ENCODE measurements around the gene GJC3.
"Not testable (repeated sequence)": the region's sequence is repeated elsewhere in the genome, so short reads cannot be mapped to it uniquely, and the experiment has no call there.

GJC3 gene

DNA sequence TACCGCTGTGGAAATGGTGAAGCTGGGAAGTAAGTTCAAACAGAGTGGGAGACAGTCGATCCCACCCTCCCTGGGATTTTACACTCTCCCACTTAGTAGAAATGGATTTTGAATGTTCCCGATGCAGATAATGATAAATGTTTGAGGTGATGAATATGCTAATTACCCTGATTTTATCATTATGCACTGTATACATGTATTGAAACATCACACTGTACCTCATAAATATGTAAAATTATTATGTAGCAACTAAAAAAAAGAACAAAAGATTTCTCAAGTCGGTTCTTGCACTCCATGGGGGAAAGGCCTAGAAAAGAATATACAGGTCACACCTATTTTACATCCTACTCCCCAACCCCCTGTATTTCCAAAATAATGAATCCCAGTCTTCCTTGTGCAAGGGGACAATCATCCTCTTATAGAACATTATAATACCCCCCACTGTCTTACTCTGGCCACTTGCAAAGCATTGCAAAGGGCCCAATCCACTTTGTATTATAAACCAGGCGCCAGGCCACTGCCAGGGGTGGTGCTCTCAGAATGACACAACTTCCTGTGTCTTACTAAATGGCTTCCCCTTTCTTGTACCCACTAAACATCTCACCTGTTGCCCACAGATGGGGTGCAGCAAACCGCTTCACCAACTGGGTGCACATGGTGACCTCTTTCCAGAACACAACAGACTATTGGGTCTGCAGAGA, 31.9 kb downstream of the GJC3 start:
- TF ChIP-seq EZH2 (IDR thresholded peaks at IDR 0.05) (no peak), FOXP2 (optimal IDR thresholded peaks at IDR 0.05; ENCODE audit: control extremely low read depth, extremely low read length, insufficient read depth) (no peak), POLR2AphosphoS5 (IDR thresholded peaks at IDR 0.05; ENCODE audit: borderline replicate concordance, low read depth, low read length) (no peak)
- Histone ChIP-seq H3K27ac (no peak overlapping the region), H3K9ac (ENCODE audit: insufficient read length) (no peak overlapping the region), H3K9me3 (ENCODE audit: low read depth, low read length) (no peaks in the 10 kb centered on the region), H3K36me3 (ENCODE audit: insufficient read depth, low read length) (peaks cover 21% of the 10 kb centered on the region), H3K4me3 (no peak overlapping the region)
- DNase-seq (ENCODE audit: low read depth, low spot score) = no peak

- no peak overlapping the region for H3K9ac ChIP-seq (ENCODE audit: insufficient read length)
- H3K9me3 ChIP-seq (ENCODE audit: low read depth, low read length) = no peaks in the 10 kb centered on the region
- no peak overlapping the region for H3K27ac ChIP-seq
- no peak overlapping the region for H3K4me3 ChIP-seq
- no peak for TF ChIP-seq FOXP2 (optimal IDR thresholded peaks at IDR 0.05; ENCODE audit: control extremely low read depth, extremely low read length, insufficient read depth)
- DNase-seq (ENCODE audit: low read depth, low spot score) = no peak
- no peaks in the 10 kb centered on the region for H3K36me3 ChIP-seq (ENCODE audit: insufficient read depth, low read length)
These were observed 34.7 kb downstream of the GJC3 start for GRCh38 chr7:99894738-99895137.

DNA sequence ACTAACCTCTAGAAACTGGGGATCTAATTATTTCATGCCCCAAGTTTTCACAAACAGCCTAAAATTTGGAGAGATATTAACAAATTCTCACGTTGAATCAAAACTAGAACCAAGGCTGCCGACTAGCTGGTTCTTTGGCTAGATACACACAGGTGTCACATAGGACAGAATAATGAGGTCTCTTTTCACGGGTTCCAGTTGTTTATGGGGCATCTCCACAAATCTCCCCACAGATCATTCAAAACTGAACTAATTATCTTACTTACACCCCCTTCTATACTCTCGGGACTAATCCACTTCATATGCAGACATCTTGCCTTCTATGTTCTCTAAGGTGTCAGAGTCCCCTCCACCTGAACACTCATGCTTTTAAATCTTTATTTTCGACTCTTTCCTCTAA, 36.1 kb downstream of the GJC3 start:
- no peak for DNase-seq (ENCODE audit: low read depth, low spot score)
- H3K36me3 ChIP-seq (ENCODE audit: insufficient read depth, low read length) = no peaks in the 10 kb centered on the region
- H3K27ac ChIP-seq = no peak overlapping the region
- no peaks in the 10 kb centered on the region for H3K9me3 ChIP-seq (ENCODE audit: low read depth, low read length)
- no peak overlapping the region for H3K4me3 ChIP-seq
- H3K9ac ChIP-seq (ENCODE audit: insufficient read length) = no peak overlapping the region
- no peak for TF ChIP-seq EZH2 (IDR thresholded peaks at IDR 0.05)

GRCh38 chr7:99890348-99890747, 39.1 kb downstream of the GJC3 start:
- not testable (repeated sequence) for H3K27ac ChIP-seq; H3K9ac ChIP-seq (ENCODE audit: insufficient read length); DNase-seq (ENCODE audit: low read depth, low spot score); H3K9me3 ChIP-seq (ENCODE audit: low read depth, low read length); H3K4me3 ChIP-seq; H3K36me3 ChIP-seq (ENCODE audit: insufficient read depth, low read length)

DNA sequence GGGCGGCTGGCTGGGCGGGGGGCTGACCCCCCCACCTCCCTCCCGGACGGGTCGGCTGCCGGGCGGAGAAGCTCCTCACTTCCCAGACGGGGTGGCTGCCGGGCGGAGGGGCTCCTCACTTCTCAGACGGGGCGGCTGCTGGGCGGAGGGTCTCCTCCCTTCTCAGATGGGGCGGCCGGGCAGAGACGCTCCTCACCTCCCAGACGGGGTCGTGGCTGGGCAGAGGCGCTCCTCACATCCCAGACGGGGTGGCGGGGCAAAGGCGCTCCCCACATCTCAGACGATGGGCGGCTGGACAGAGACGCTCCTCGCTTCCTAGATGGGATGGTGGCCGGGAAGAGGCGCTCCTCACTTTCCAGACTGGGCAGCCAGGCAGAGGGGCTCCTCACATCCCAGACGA, 41.1 kb downstream of the GJC3 start:
- not testable (repeated sequence) for H3K36me3 ChIP-seq (ENCODE audit: insufficient read depth, low read length); H3K27ac ChIP-seq; DNase-seq (ENCODE audit: low read depth, low spot score); H3K9me3 ChIP-seq (ENCODE audit: low read depth, low read length); H3K9ac ChIP-seq (ENCODE audit: insufficient read length); H3K4me3 ChIP-seq

GRCh38 chr7:99881370-99881769, 48.0 kb downstream of the GJC3 start:
- Histone ChIP-seq H3K4me3 (no peak overlapping the region), H3K9ac (ENCODE audit: insufficient read length) (no peak overlapping the region), H3K27ac (no peak overlapping the region), H3K9me3 (ENCODE audit: low read depth, low read length) (no peaks in the 10 kb centered on the region), H3K36me3 (ENCODE audit: insufficient read depth, low read length) (no peaks in the 10 kb centered on the region)
- no peak for DNase-seq (ENCODE audit: low read depth, low spot score)
- no peak for TF ChIP-seq EZH2 (IDR thresholded peaks at IDR 0.05)
- TF ChIP-seq POLR2AphosphoS5 (IDR thresholded peaks at IDR 0.05; ENCODE audit: borderline replicate concordance, low read depth, low read length) = no peak
- no peak for TF ChIP-seq FOXP2 (optimal IDR thresholded peaks at IDR 0.05; ENCODE audit: control extremely low read depth, extremely low read length, insufficient read depth)

- no peak within 1 kb of the TSS for H3K4me3 ChIP-seq
These were observed 52.5 kb downstream of the GJC3 start, which contains the start of gene OR2AE1 for GRCh38 chr7:99876933-99877332. OR2AE1 (minus strand) TSS chr7:99877033; CDS start chr7:99877033, 0 bp downstream.

GRCh38 chr7:99876491-99876890, 52.9 kb downstream of the GJC3 start:
- DNase-seq (ENCODE audit: low read depth, low spot score) = no peak
- H3K36me3 ChIP-seq (ENCODE audit: insufficient read depth, low read length) = no peaks in the 10 kb centered on the region
- TF ChIP-seq POLR2AphosphoS5 (IDR thresholded peaks at IDR 0.05; ENCODE audit: borderline replicate concordance, low read depth, low read length) (no peak), EZH2 (IDR thresholded peaks at IDR 0.05) (no peak), FOXP2 (optimal IDR thresholded peaks at IDR 0.05; ENCODE audit: control extremely low read depth, extremely low read length, insufficient read depth) (no peak)
- no peaks in the 10 kb centered on the region for H3K9me3 ChIP-seq (ENCODE audit: low read depth, low read length)
- H3K4me3 ChIP-seq = no peak overlapping the region
- no peak overlapping the region for H3K27ac ChIP-seq
- H3K9ac ChIP-seq (ENCODE audit: insufficient read length) = no peak overlapping the region

More at GRCh38 chr7:99876933-99877332, 52.5 kb downstream of the GJC3 start, which contains the start of gene OR2AE1:
- TF ChIP-seq FOXP2 (optimal IDR thresholded peaks at IDR 0.05; ENCODE audit: control extremely low read depth, extremely low read length, insufficient read depth) (no peak), POLR2AphosphoS5 (IDR thresholded peaks at IDR 0.05; ENCODE audit: borderline replicate concordance, low read depth, low read length) (no peak), EZH2 (IDR thresholded peaks at IDR 0.05) (no peak)
- Histone ChIP-seq H3K27ac (no peak within 1 kb of the TSS), H3K9ac (ENCODE audit: insufficient read length) (no peak within 1 kb of the TSS), H3K9me3 (ENCODE audit: low read depth, low read length) (no peaks in the 10 kb centered on the region), H3K36me3 (ENCODE audit: insufficient read depth, low read length) (no peaks in the 10 kb centered on the region)
- DNase-seq (ENCODE audit: low read depth, low spot score) = no peak

All from SK-N-MC (cell line).